ENCODE results near the gene ZBTB8OS. TPM values are rescaled to one million over a fixed set of nuclear protein-coding genes. Genes with fewer than 3 reads are reported as not detected.
"Not testable (repeated sequence)": the region's sequence is repeated elsewhere in the genome, so short reads cannot be mapped to it uniquely, and the experiment has no call there.

The ZBTB8OS gene
- total RNA-seq (2022) (50.5 and 52.5 TPM in 2 replicates), Bru-seq, nascent RNA (percentile 65 among the genes with signal in this experiment), BruChase-seq, experiment 1, labeled RNA remaining after a 2-hour chase (percentile 69 among the genes with signal in this experiment), BruChase-seq, experiment 2, labeled RNA remaining after a 6-hour chase (percentile 70 among the genes with signal in this experiment)
- long read RNA-seq, transcript ZBTB8OS-208 (7 exons, 1,601 nt) = major isoform, 19 of 72 reads
- long read RNA-seq, transcript ZBTB8OS-204 (6 exons, 514 nt) = minor isoform, 9 of 72 reads
- long read RNA-seq, partial matches to known transcripts = 5 of 72 reads
- long read RNA-seq, other reads (novel, unspliced or antisense) = 36 of 72 reads

GRCh38 chr1:32650248-32650751 lies at the start of gene ZBTB8OS:
ZBTB8OS (minus strand) TSS chr1:32650550; CDS start chr1:32650529, 21 bp downstream.
- H3K36me3 ChIP-seq (ENCODE audit: control insufficient read depth, insufficient read depth, low read length) = no peaks in the 10 kb centered on the region
- H3K4me1 ChIP-seq = 0 out of 2 replicates have a peak, but pooled peaks cover 7% of the 10 kb centered on the region
- H3K9me3 ChIP-seq = no peaks in the 10 kb centered on the region
- ChIA-PET CTCF (no interaction called here), POLR2A (interaction anchor here (0.5 to 1.2 kb wide), 4 partner anchors 10 to 505 kb away, joined by 4 to 10 read pairs (median 6); partner anchors contain the start of genes BSDC1 and MARCKSL1)
- H3K27me3 ChIP-seq (replicated peaks; ENCODE audit: control insufficient read depth, insufficient read depth, low read length) = no peaks in the 10 kb centered on the region
- intact Hi-C loops (cut with micrococcal nuclease; ENCODE audit: unreplicated experiment) = no loop called here
- peak within 1 kb of the TSS; percentile 83 for H3K4me3 Mint-ChIP-seq (ENCODE audit: unreplicated experiment)
- H3K27me3 Mint-ChIP-seq (ENCODE audit: insufficient read depth, unreplicated experiment) = no peaks in the 10 kb centered on the region
- BruUV-seq (replicated peaks) = no TSS peak
- H3K9me3 Mint-ChIP-seq (ENCODE audit: unreplicated experiment) = no peaks in the 10 kb centered on the region
- no peak for TF ChIP-seq CTCF (IDR thresholded peaks at IDR 0.05; ENCODE audit: insufficient read depth in 1 of 2, low read depth in 1 of 2, low read length in 1 of 2, severe bottlenecking in 1 of 2, unreplicated experiment in 1 of 2)
- H3K4me3 ChIP-seq (ENCODE audit: low read depth, low read length) = peak within 1 kb of the TSS; percentile 80
- peak within 1 kb of the TSS; percentile 92 for H3K27ac Mint-ChIP-seq (ENCODE audit: unreplicated experiment)
- peak; percentile 81 to 90 for DNase-seq
- no peaks in the 10 kb centered on the region for H3K4me1 Mint-ChIP-seq (ENCODE audit: low read depth, unreplicated experiment)
- peaks cover 40% of the 10 kb centered on the region for H3K36me3 Mint-ChIP-seq (ENCODE audit: insufficient read depth, unreplicated experiment)

- H3K4me3 Mint-ChIP-seq (ENCODE audit: unreplicated experiment); H3K27me3 Mint-ChIP-seq (ENCODE audit: insufficient read depth, unreplicated experiment); H3K4me1 Mint-ChIP-seq (ENCODE audit: low read depth, unreplicated experiment); CTCF ChIA-PET; DNase-seq; BruUV-seq (replicated peaks); H3K27me3 ChIP-seq (replicated peaks; ENCODE audit: control insufficient read depth, insufficient read depth, low read length); H3K4me3 ChIP-seq (ENCODE audit: low read depth, low read length); POLR2A ChIA-PET; intact Hi-C loops (cut with micrococcal nuclease; ENCODE audit: unreplicated experiment); H3K27ac Mint-ChIP-seq (ENCODE audit: unreplicated experiment); H3K36me3 ChIP-seq (ENCODE audit: control insufficient read depth, insufficient read depth, low read length); H3K4me1 ChIP-seq; H3K9me3 ChIP-seq; H3K9me3 Mint-ChIP-seq (ENCODE audit: unreplicated experiment); H3K36me3 Mint-ChIP-seq (ENCODE audit: insufficient read depth, unreplicated experiment): not testable (repeated sequence)
Measured at GRCh38 chr1:32696996-32697395, 46.6 kb upstream of the ZBTB8OS start.

DNA sequence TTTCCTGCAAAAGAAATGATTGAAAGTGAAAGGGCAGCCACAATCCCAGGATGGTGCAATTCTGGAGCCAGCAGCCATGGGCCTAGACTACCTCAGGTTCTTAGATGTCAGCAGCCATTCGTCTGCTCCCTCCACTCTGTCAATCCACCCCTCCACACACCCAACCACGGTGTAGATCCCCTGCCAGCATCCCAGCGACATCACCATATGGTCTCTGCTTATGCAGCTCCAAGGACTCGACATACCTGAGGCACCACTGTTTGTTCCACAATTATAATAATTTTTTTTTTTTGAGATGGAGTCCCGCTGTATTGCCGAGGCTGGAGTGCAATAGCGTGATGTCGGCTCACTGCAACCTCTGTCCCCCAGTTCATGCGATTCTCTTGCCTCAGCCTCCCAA lies 45.7 kb upstream of the ZBTB8OS start:
- POLR2A ChIA-PET = no interaction called here
- TF ChIP-seq CTCF (IDR thresholded peaks at IDR 0.05; ENCODE audit: insufficient read depth in 1 of 2, low read depth in 1 of 2, low read length in 1 of 2, severe bottlenecking in 1 of 2, unreplicated experiment in 1 of 2) = no peak
- no peaks in the 10 kb centered on the region for H3K27me3 Mint-ChIP-seq (ENCODE audit: insufficient read depth, unreplicated experiment)
- no peaks in the 10 kb centered on the region for H3K9me3 Mint-ChIP-seq (ENCODE audit: unreplicated experiment)
- Histone ChIP-seq H3K9me3 (no peaks in the 10 kb centered on the region), H3K36me3 (ENCODE audit: control insufficient read depth, insufficient read depth, low read length) (no peaks in the 10 kb centered on the region), H3K27me3 (replicated peaks; ENCODE audit: control insufficient read depth, insufficient read depth, low read length) (no peaks in the 10 kb centered on the region), H3K4me1 (no peaks in the 10 kb centered on the region), H3K4me3 (ENCODE audit: low read depth, low read length) (no peak overlapping the region)
- H3K36me3 Mint-ChIP-seq (ENCODE audit: insufficient read depth, unreplicated experiment) = no peaks in the 10 kb centered on the region
- intact Hi-C loops (cut with micrococcal nuclease; ENCODE audit: unreplicated experiment) = no loop called here
- no TSS peak for BruUV-seq (replicated peaks)
- no peak overlapping the region for H3K4me3 Mint-ChIP-seq (ENCODE audit: unreplicated experiment)
- H3K4me1 Mint-ChIP-seq (ENCODE audit: low read depth, unreplicated experiment) = no peaks in the 10 kb centered on the region
- no peak for DNase-seq
- CTCF ChIA-PET = no interaction called here
- no peak overlapping the region for H3K27ac Mint-ChIP-seq (ENCODE audit: unreplicated experiment)

All from Caco-2 (cell line).